Kidney (tissue), 14 donors: ENCODE measurements around the gene SMIM5. TPM values are rescaled to one million over a fixed set of nuclear protein-coding genes. Genes with fewer than 3 reads are reported as not detected.
A peak's percentile ranks its signal among the peaks of the same experiment; 100 is the strongest.

Experiments
- DNase-seq, 5 donors: peaks; one replicate each; pipeline ENCODE4 v3.0.0-alpha.2; 2013 to 2020
- FAIRE-seq: peaks from 2 replicates; lab custom pipeline; 2012; peaks lifted over from hg19 to GRCh38; lab: Jason Lieb, UNC
- H3K27ac ChIP-seq, 2 donors: one replicate each; pipeline ENCODE4 v1.7.0; 2013; ENCODE audit warnings: low read depth in 2 of 2, low read length in 2 of 2, inconsistent platforms in 1 of 2
- H3K27me3 ChIP-seq: one replicate; pipeline ENCODE4 v1.7.1; 2013; ENCODE audit warnings: low read length, inconsistent platforms; ENCODE audit not compliant: control insufficient read depth, insufficient read depth
- H3K36me3 ChIP-seq, 3 donors: one replicate each; pipeline versions ENCODE4 v1.7.0 to v1.7.1; 2013; ENCODE audit warnings: low read length in 3 of 3, control low read depth in 1 of 3, inconsistent platforms in 1 of 3; ENCODE audit not compliant: insufficient read depth in 3 of 3, control insufficient read depth in 2 of 3
- H3K4me1 ChIP-seq, 3 donors: one replicate each; pipeline versions ENCODE4 v1.7.0 to v1.7.1; 2013; ENCODE audit warnings: low read length in 3 of 3, inconsistent platforms in 1 of 3, low read depth in 1 of 3; ENCODE audit not compliant: control insufficient read depth in 2 of 3, insufficient read depth in 2 of 3
- H3K4me3 ChIP-seq, 3 donors: one replicate each; pipeline versions ENCODE4 v1.7.0 to v1.8.1; 2013; ENCODE audit warnings: low read length in 3 of 3, control low read depth in 1 of 3, inconsistent platforms in 1 of 3
- H3K9ac ChIP-seq, 3 donors: one replicate each; pipeline versions ENCODE4 v1.7.0 to v1.7.1; 2013; ENCODE audit warnings: low read length in 3 of 3, control low read depth in 1 of 3, inconsistent platforms in 1 of 3
- H3K9me3 ChIP-seq, 3 donors: one replicate each; pipeline versions ENCODE4 v1.7.0 to v1.7.1; 2013; ENCODE audit warnings: low read length in 3 of 3, control low read depth in 1 of 3, inconsistent platforms in 1 of 3; ENCODE audit not compliant: control insufficient read depth in 2 of 3, insufficient read depth in 1 of 3
- CTCF ChIP-seq: IDR thresholded peaks from 3 replicates; pipeline ENCODE4 v1.5.1; 2012; ENCODE audit warnings: mild to moderate bottlenecking, moderate library complexity, borderline replicate concordance; ENCODE audit not compliant: insufficient read depth; ENCODE audit errors: extremely low read depth
- intact Hi-C: fragments of 100-400 bp; cut with DNase I; formaldehyde crosslinking; loops from one replicate; pipeline ENCODE4 v1.11.1; 2022
- polyA plus RNA-seq: library from polyadenylated mRNA; stranded (reverse); fragments of 350-450 nt; fragmentation: Illumina TruSeq; extraction: RNeasy Lipid Tissue Mini Kit (QIAGEN cat#74804); gene quantifications from one replicate; pipeline ENCODE4 v1.2.3, GENCODE V29; 2014; ENCODE audit warnings: low read depth, low replicate concordance; ENCODE audit not compliant: insufficient read depth
- total RNA-seq: library from RNA; stranded (reverse); fragmentation: NEBNext Ultra II Directional; extraction: Animal tissue kit (Norgen Biotek cat#: 25700); gene quantifications from one replicate; pipeline ENCODE4 v1.2.1, GENCODE V29; 2021
- donor health status: control.
- donor health status: control.
- donor health status: control.
- donor health status: control.
- donor health status: control.
- donor health status: DM: yes; HTN: yes; CAD: no.
- donor health status: Normal renal cell carcinoma (clear cell type).

SMIM5 gene
- total and polyA plus RNA-seq, 2 donors from 2014 or later = 8.0 to 63.0 TPM

- FAIRE-seq = no peak
- no peak for DNase-seq
- no peak for TF ChIP-seq CTCF
- Histone ChIP-seq H3K27me3 (no peaks in the 10 kb centered on the region), H3K9me3 (no peaks in the 10 kb centered on the region), H3K27ac (no peak overlapping the region), H3K4me1 (peaks cover 0 to 2% (median 0%) of the 10 kb centered on the region in 3 donors), H3K4me3 (no peak overlapping the region), H3K9ac (no peak overlapping the region), H3K36me3 (peaks cover 0 to 25% (median 7%) of the 10 kb centered on the region in 3 donors)
- intact Hi-C loops = no loop called here
These were observed 19.2 kb upstream of the SMIM5 start for GRCh38 chr17:75614006-75614405.

DNA sequence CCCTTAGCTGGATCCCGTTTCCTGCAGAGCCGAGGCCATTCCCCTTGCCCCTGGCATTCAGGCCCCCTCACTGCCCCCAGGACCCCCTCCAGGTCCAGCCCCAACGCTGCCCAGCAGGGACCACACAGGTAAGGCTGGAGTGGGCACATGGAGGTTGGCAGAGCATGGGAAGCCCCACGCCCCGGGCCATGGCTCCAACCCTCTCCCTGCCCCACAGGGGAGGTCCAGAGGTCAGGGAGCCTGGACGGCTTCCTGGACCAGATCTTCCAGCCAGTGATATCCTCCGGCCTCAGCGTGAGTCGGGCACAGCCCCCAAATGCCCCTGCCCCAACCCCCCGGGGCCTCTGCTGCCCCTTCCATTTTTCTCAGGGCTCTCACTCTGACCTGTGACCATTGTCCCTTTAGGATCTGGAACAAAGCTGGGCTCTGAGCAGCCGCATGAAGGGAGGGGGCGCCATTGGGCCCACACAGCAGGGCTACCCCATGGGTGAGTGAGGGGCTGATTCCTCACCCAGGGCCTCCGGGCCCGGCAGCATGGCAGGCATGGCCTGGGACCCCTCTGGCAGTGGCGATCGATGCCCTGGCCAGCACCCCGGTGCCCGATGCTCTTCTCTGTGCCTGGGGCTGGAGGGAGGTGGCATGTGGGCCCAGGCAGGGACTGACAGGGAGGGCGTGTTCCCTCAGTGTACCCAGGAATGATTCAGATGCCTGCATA is 18.5 kb upstream of the SMIM5 start:
- Histone ChIP-seq H3K9me3 (no peaks in the 10 kb centered on the region), H3K4me3 (no peak overlapping the region), H3K9ac (no peak overlapping the region), H3K27ac (peak overlapping the region in 1 of 2 donors; percentile 22), H3K27me3 (no peaks in the 10 kb centered on the region), H3K36me3 (peaks cover 0 to 25% (median 7%) of the 10 kb centered on the region in 3 donors), H3K4me1 (peaks cover 0 to 2% (median 0%) of the 10 kb centered on the region in 3 donors)
- no peak for TF ChIP-seq CTCF
- DNase-seq = no peak
- intact Hi-C loops = no loop called here
- FAIRE-seq = no peak

DNA sequence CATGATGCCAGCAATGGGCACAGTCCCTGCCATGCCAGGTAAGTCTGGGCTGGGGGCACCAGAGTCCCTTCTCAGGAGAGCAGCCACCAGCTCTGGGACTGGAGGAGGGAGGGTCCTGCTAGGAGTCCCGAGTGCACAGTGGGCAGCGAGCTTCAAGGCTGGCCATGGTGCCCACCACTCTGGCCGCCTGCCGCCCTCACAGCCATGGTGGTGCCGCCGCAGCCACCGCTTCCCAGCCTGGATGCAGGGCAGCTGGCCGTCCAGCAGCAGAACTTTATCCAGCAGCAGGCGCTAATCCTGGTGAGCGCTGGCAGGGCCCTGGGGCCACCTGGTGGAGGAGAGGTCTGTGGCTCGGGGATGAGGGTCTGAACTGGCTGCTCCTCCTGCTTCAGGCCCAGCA is 17.9 kb upstream of the SMIM5 start:
- DNase-seq (no peak), FAIRE-seq (no peak)
- Histone ChIP-seq H3K4me1 (peaks cover 0 to 2% (median 0%) of the 10 kb centered on the region in 3 donors), H3K9me3 (no peaks in the 10 kb centered on the region), H3K27ac (no peak overlapping the region), H3K4me3 (no peak overlapping the region), H3K36me3 (peaks cover 0 to 31% (median 11%) of the 10 kb centered on the region in 3 donors), H3K9ac (no peak overlapping the region), H3K27me3 (no peaks in the 10 kb centered on the region)
- no peak for TF ChIP-seq CTCF
- intact Hi-C loops = no loop called here
